HG02678 (cell line): ENCODE results near the gene MTA3.
A peak's percentile ranks its signal among the peaks of the same experiment; 100 is the strongest.

ENCODE experiments used
- ATAC-seq: cut with Tn5 transposase; IDR thresholded peaks from one replicate; pipeline ENCODE4 v1.9.1; 2021; ENCODE audit warnings: mild to moderate bottlenecking, moderate library complexity; ENCODE audit not compliant: unreplicated experiment

The MTA3 gene

GRCh38 chr2:42781181-42781580 is 212.7 kb downstream of the MTA3 start:
- ATAC-seq, result no peak

- no peak for ATAC-seq
Observed at GRCh38 chr2:42783511-42783910, 215.1 kb downstream of the MTA3 start.

- no peak for ATAC-seq
Observed at GRCh38 chr2:42784204-42784880, 215.9 kb downstream of the MTA3 start.

- ATAC-seq, result no peak
Observed at GRCh38 chr2:42786561-42787345, 218.3 kb downstream of the MTA3 start.

GRCh38 chr2:42787424-42787787 is 219.0 kb downstream of the MTA3 start:
- no peak for ATAC-seq

GRCh38 chr2:42787788-42788477 is 219.5 kb downstream of the MTA3 start:
- no peak for ATAC-seq

GRCh38 chr2:42788478-42788793 is 220.0 kb downstream of the MTA3 start:
- ATAC-seq, result no peak

GRCh38 chr2:42788882-42789281 is 220.4 kb downstream of the MTA3 start:
- no peak for ATAC-seq

- no peak for ATAC-seq
Observed at GRCh38 chr2:42789751-42790150, 221.3 kb downstream of the MTA3 start.

GRCh38 chr2:42791606-42792005 is 223.2 kb downstream of the MTA3 start:
- no peak for ATAC-seq

GRCh38 chr2:42792087-42792582 is 223.7 kb downstream of the MTA3 start:
- ATAC-seq, result peak; percentile 7

- peak; percentile 39 for ATAC-seq
Observed at GRCh38 chr2:42792583-42793333, 224.3 kb downstream of the MTA3 start, which contains the start of gene HAAO. Gene HAAO, minus strand, starts transcription at chr2:42792583. Its CDS starts 47 bp downstream, at chr2:42792536.

GRCh38 chr2:42793334-42794270 is 225.2 kb downstream of the MTA3 start:
- no peak for ATAC-seq

- no peak for ATAC-seq
Observed at GRCh38 chr2:42794271-42795046, 226.0 kb downstream of the MTA3 start.

GRCh38 chr2:42795275-42795674 is 226.8 kb downstream of the MTA3 start:
- ATAC-seq, result no peak

GRCh38 chr2:42795841-42796301 is 227.4 kb downstream of the MTA3 start:
- ATAC-seq, result peak; percentile 46

GRCh38 chr2:42796427-42797248 is 228.2 kb downstream of the MTA3 start:
- peak; percentile 44 for ATAC-seq

GRCh38 chr2:42797281-42797680 is 228.8 kb downstream of the MTA3 start:
- ATAC-seq, result no peak
